GM23338 (cell line): Measurements from ENCODE around the gene ZC2HC1B. TPM values are rescaled to one million over a fixed set of nuclear protein-coding genes. Genes with fewer than 3 reads are reported as not detected.

Experiments
- ATAC-seq: fragments of 200-7000 bp; cut with Tn5 transposase; 3 replicates; pipeline ENCODE4 v1.9.1; 2020
- DNase-seq: peaks from one replicate; pipeline ENCODE4 v3.0.0-alpha.2; 2015; ENCODE audit warnings: low spot score
- H2AFZ ChIP-seq: fragments of 200-600 bp; sonication (generic); 2 replicates; pipeline ENCODE4 v1.8.0; 2016; ENCODE audit warnings: antibody characterized with exemption, mild to moderate bottlenecking, moderate library complexity
- H3F3A ChIP-seq: fragments of 200-600 bp; sonication (generic); replicated peaks from 2 replicates; pipeline ENCODE4 v1.8.0; 2017; ENCODE audit warnings: antibody characterized with exemption, mixed run types, low read depth
- H3K27ac ChIP-seq: fragments of 200-600 bp; sonication (generic); 2 replicates; pipeline ENCODE4 v1.6.1; 2016; ENCODE audit warnings: low read depth
- H3K27me3 ChIP-seq: fragments of 200-600 bp; sonication (generic); 2 replicates; pipeline ENCODE4 v1.8.0; 2016; ENCODE audit warnings: mild to moderate bottlenecking, mixed run types, moderate library complexity; ENCODE audit not compliant: insufficient read depth
- H3K36me3 ChIP-seq: fragments of 200-600 bp; sonication (generic); 2 replicates; pipeline ENCODE4 v1.8.0; 2016; ENCODE audit warnings: mild to moderate bottlenecking; ENCODE audit not compliant: insufficient read depth
- H3K4me1 ChIP-seq: fragments of 200-600 bp; sonication (generic); 2 replicates; pipeline ENCODE4 v1.8.0; 2016; ENCODE audit warnings: mild to moderate bottlenecking, moderate library complexity; ENCODE audit not compliant: insufficient read depth
- H3K4me2 ChIP-seq: fragments of 200-600 bp; sonication (generic); 2 replicates; pipeline ENCODE4 v1.7.1; 2017; ENCODE audit warnings: mixed run types
- H3K4me3 ChIP-seq: fragments of 200-600 bp; sonication (generic); 2 replicates; pipeline ENCODE4 v1.6.1; 2016; ENCODE audit warnings: mixed run types
- H3K79me2 ChIP-seq: fragments of 200-600 bp; sonication (generic); replicated peaks from 2 replicates; pipeline ENCODE4 v1.8.0; 2017; ENCODE audit warnings: mild to moderate bottlenecking; ENCODE audit not compliant: insufficient read depth
- H3K9me2 ChIP-seq: fragments of 200-600 bp; sonication (generic); 2 replicates; pipeline ENCODE4 v1.8.0; 2017; ENCODE audit not compliant: insufficient read depth
- H4K20me1 ChIP-seq: fragments of 200-600 bp; sonication (generic); replicated peaks from 2 replicates; pipeline ENCODE4 v1.8.0; 2017; ENCODE audit warnings: mild to moderate bottlenecking; ENCODE audit not compliant: insufficient read depth
- H3K27ac Mint-ChIP-seq: 2 replicates; pipeline ENCODE4 v1.8.0; 2020; ENCODE audit warnings: inconsistent platforms, mild to moderate bottlenecking, moderate library complexity, mixed read lengths
- H3K27me3 Mint-ChIP-seq: 3 replicates; pipeline ENCODE4 v1.8.0; 2022; ENCODE audit warnings: low read depth, mild to moderate bottlenecking, moderate library complexity, mixed read lengths, inconsistent platforms; ENCODE audit not compliant: insufficient read depth, poor library complexity
- H3K36me3 Mint-ChIP-seq: 3 replicates; pipeline ENCODE4 v1.8.0; 2021; ENCODE audit warnings: low read depth, mild to moderate bottlenecking, inconsistent platforms, moderate library complexity, mixed read lengths
- H3K4me1 Mint-ChIP-seq: 3 replicates; pipeline ENCODE4 v1.8.0; 2020; ENCODE audit warnings: mild to moderate bottlenecking, inconsistent platforms, mixed read lengths
- H3K4me3 Mint-ChIP-seq: 3 replicates; pipeline ENCODE4 v1.8.0; 2021; ENCODE audit warnings: moderate library complexity, mild to moderate bottlenecking, inconsistent platforms, mixed read lengths
- H3K9me3 Mint-ChIP-seq: 3 replicates; pipeline ENCODE4 v1.8.0; 2020; ENCODE audit warnings: moderate library complexity, mild to moderate bottlenecking, inconsistent platforms, mixed read lengths
- CTCF ChIP-seq, 2 experiments: fragments of 200-600 bp in 1 of 2; sonication (generic) in 1 of 2; conservative IDR thresholded peaks; 2 replicates each; pipeline versions ENCODE4 v1.5.1 to v1.6.1; 2016 to 2017; ENCODE audit warnings: antibody characterized with exemption in 2 of 2, low read depth in 2 of 2, mild to moderate bottlenecking in 2 of 2, moderate library complexity in 1 of 2
- ETS1 ChIP-seq: IDR thresholded peaks from 2 replicates; pipeline ENCODE4 v1.6.1; 2016; ENCODE audit warnings: antibody characterized with exemption
- NANOG ChIP-seq: IDR thresholded peaks from 2 replicates; pipeline ENCODE4 v1.6.1; 2016; ENCODE audit warnings: antibody characterized with exemption, borderline replicate concordance
- POLR2AphosphoS5 ChIP-seq: IDR thresholded peaks from 2 replicates; pipeline ENCODE4 v1.6.1; 2016; ENCODE audit warnings: antibody characterized with exemption, low read depth
- REST ChIP-seq: IDR thresholded peaks from one replicate; pipeline ENCODE4 v1.6.1; 2018; ENCODE audit warnings: antibody characterized with exemption; ENCODE audit not compliant: unreplicated experiment
- ZNF331 ChIP-seq: fragments of 250-450 bp; sonication (Bioruptor Pico); IDR thresholded peaks from 2 replicates; pipeline ENCODE4 v1.5.0; 2020; ENCODE audit warnings: low read depth, mild to moderate bottlenecking, moderate library complexity
- polyA plus RNA-seq: library from polyadenylated mRNA; unstranded; fragments of >200 nt; fragmentation: Nextera tagmentation; extraction: Ambion mirVana; gene quantifications from 2 replicates; pipeline ENCODE4 v1.2.1, GENCODE V29; 2016
- total RNA-seq: library from RNA; depleted of rRNA; stranded (reverse); fragments of >200 nt; shearing (Covaris generic); gene quantifications from 2 replicates; pipeline ENCODE4 v1.2.3, GENCODE V29; 2014

ZC2HC1B gene
- total and polyA plus RNA-seq, 2 experiments from 2014 or later, result not detected

- Histone ChIP-seq H3K4me2 (no peak overlapping the region), H3K4me3 (no peak overlapping the region), H3K27ac (peak overlapping the region; percentile 68), H3F3A (no peaks in the 10 kb centered on the region), H2AFZ (no peak overlapping the region), H4K20me1 (no peaks in the 10 kb centered on the region; the same call in 1 of the 2 replicates), H3K4me1 (peaks cover 18% of the 10 kb centered on the region), H3K36me3 (no peaks in the 10 kb centered on the region), H3K79me2 (no peaks in the 10 kb centered on the region), H3K9me2 (no peaks in the 10 kb centered on the region), H3K27me3 (no peaks in the 10 kb centered on the region)
- Mint-ChIP-seq H3K36me3 (0 out of 3 replicates have a peak, but pooled peaks cover 3% of the 10 kb centered on the region), H3K9me3 (no peaks in the 10 kb centered on the region), H3K27me3 (peaks cover 5% of the 10 kb centered on the region), H3K27ac (no peak overlapping the region; the same call in 1 of the 2 replicates), H3K4me1 (peaks cover 30% of the 10 kb centered on the region), H3K4me3 (no peak overlapping the region)
- no peak for DNase-seq
- ATAC-seq, result no peak
- no peak for TF ChIP-seq CTCF (conservative IDR thresholded peaks at IDR 0.05; ENCODE audit: low read depth in 2 of 2)
These were observed 40.7 kb upstream of the ZC2HC1B start for GRCh38 chr6:143823548-143823947.

GRCh38 chr6:143828572-143828971, 35.7 kb upstream of the ZC2HC1B start:
- H3K9me3 Mint-ChIP-seq, result no peaks in the 10 kb centered on the region
- ATAC-seq, result no peak
- Histone ChIP-seq H3K27me3 (no peaks in the 10 kb centered on the region), H3K27ac (no peak overlapping the region), H3F3A (no peaks in the 10 kb centered on the region), H3K4me3 (no peak overlapping the region), H4K20me1 (no peaks in the 10 kb centered on the region), H3K4me1 (peaks cover 9% of the 10 kb centered on the region; the same call in 1 of the 2 replicates), H3K4me2 (no peak overlapping the region), H3K9me2 (no peaks in the 10 kb centered on the region), H2AFZ (no peak overlapping the region), H3K36me3 (no peaks in the 10 kb centered on the region), H3K79me2 (no peaks in the 10 kb centered on the region)
- H3K4me1 Mint-ChIP-seq, result peaks cover 20% of the 10 kb centered on the region
- no peak overlapping the region for H3K4me3 Mint-ChIP-seq
- H3K36me3 Mint-ChIP-seq, result 0 out of 3 replicates have a peak, but pooled peaks cover 3% of the 10 kb centered on the region
- peak overlapping the region; percentile 56; the same call in 1 of the 2 replicates for H3K27ac Mint-ChIP-seq
- H3K27me3 Mint-ChIP-seq, result no peaks in the 10 kb centered on the region
- DNase-seq, result no peak
- TF ChIP-seq ETS1 (no peak), REST (no peak), NANOG (no peak), ZNF331 (CRISPR knock-in tag) (no peak), POLR2AphosphoS5 (no peak), CTCF (conservative IDR thresholded peaks at IDR 0.05; ENCODE audit: low read depth in 2 of 2) (no peak)
